Large intestine (tissue), 3 donors: Measurements from ENCODE around the gene SARS1. TPM values are rescaled to one million over a fixed set of nuclear protein-coding genes. Genes with fewer than 3 reads are reported as not detected.

ENCODE experiments used
- DNase-seq, 2 donors: peaks; one replicate each; pipeline versions ENCODE4 v3.0.0 to v3.0.0-alpha.2; 2013
- H3K27ac ChIP-seq: one replicate; pipeline ENCODE4 v1.5.1; 2013; ENCODE audit warnings: low read length
- H3K27me3 ChIP-seq: 2 replicates; pipeline ENCODE4 v1.6.1; 2013; ENCODE audit warnings: low read length; ENCODE audit not compliant: control insufficient read depth, insufficient read depth
- H3K36me3 ChIP-seq: 2 replicates; pipeline ENCODE4 v1.6.1; 2013; ENCODE audit warnings: low read length; ENCODE audit not compliant: control insufficient read depth, insufficient read depth
- H3K4me1 ChIP-seq: one replicate; pipeline ENCODE4 v1.6.1; 2013; ENCODE audit warnings: low read length; ENCODE audit not compliant: control insufficient read depth, insufficient read depth
- H3K4me3 ChIP-seq: one replicate; pipeline ENCODE4 v1.5.1; 2013; ENCODE audit warnings: low read length
- H3K9me3 ChIP-seq: one replicate; pipeline ENCODE4 v1.6.1; 2013; ENCODE audit warnings: mild to moderate bottlenecking, low read depth, low read length, moderate library complexity; ENCODE audit not compliant: control insufficient read depth
- WGBS: methylation state at CpG from one replicate; pipeline ENCODE4 v1.1.5; 2013; ENCODE audit warnings: low lambda C conversion rate; ENCODE audit not compliant: insufficient coverage; 5-methylcytosine and 5-hydroxymethylcytosine counted together
- polyA plus RNA-seq: library from polyadenylated mRNA; unstranded; fragments of 120-200 nt; gene quantifications from one replicate; pipeline ENCODE4 v1.2.1, GENCODE V29; 2013

The SARS1 gene
- polyA plus RNA-seq, 1 donor = 112 TPM

DNA sequence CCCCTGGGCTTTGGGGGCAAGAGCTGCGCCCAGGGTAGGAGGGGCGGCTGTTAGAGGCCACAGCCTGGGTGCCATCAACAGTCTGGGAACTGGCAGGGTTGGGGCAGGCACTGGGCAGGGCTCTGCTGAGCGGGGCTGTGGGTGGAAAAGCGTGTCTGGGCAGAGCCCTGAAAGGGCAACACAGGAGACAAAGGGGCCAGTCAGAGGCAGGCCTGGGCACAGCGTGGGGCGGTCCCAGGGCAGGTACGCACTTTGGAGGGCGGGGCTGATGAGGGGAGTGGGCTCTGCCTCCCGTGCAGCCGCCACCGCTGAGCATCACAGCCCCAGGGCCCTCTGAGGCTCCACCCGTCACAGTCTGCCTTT lies 49.5 kb downstream of the SARS1 start:
- Histone ChIP-seq H3K9me3 (no peaks in the 10 kb centered on the region), H3K36me3 (peaks cover 18% of the 10 kb centered on the region), H3K27me3 (no peaks in the 10 kb centered on the region), H3K27ac (no peak overlapping the region), H3K4me1 (no peaks in the 10 kb centered on the region), H3K4me3 (no peak overlapping the region)
- WGBS = no CpG with 5 or more reads among the region's 12 CpGs
- no peak for DNase-seq

DNA sequence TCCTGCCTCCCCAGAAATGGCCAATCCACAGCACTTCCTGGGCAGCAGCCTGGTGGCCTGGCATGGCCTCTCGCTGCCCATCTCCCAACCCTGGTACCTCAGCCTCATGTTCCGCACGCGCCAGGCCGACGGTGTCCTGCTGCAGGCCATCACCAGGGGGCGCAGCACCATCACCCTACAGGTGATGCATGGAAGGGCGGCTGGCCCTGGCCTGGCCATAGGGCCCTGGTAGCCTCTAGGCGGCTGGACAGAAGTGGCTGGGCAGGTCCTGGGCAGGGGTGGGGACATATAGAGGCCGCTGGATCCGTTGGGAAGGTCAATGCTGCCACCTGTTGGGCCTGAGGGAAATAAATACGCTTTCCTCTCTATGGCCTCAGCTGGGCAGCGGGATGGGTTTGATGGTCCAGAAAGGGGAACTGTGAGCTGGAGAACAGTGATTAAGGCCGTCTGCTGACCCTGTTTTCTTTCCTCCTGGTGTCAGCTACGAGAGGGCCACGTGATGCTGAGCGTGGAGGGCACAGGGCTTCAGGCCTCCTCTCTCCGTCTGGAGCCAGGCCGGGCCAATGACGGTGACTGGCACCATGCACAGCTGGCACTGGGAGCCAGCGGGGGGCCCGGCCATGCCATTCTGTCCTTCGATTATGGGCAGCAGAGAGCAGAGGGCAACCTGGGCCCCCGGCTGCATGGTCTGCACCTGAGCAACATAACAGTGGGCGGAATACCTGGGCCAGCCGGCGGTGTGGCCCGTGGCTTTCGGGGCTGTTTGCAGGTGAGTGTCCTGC lies 50.1 kb downstream of the SARS1 start:
- H3K4me1 ChIP-seq = no peaks in the 10 kb centered on the region
- peaks cover 22% of the 10 kb centered on the region for H3K36me3 ChIP-seq
- no peaks in the 10 kb centered on the region for H3K9me3 ChIP-seq
- WGBS = no CpG with 5 or more reads among the region's 29 CpGs
- peak; percentile 64 to 76 for DNase-seq
- no peak overlapping the region for H3K4me3 ChIP-seq
- no peaks in the 10 kb centered on the region for H3K27me3 ChIP-seq
- no peak overlapping the region for H3K27ac ChIP-seq

DNA sequence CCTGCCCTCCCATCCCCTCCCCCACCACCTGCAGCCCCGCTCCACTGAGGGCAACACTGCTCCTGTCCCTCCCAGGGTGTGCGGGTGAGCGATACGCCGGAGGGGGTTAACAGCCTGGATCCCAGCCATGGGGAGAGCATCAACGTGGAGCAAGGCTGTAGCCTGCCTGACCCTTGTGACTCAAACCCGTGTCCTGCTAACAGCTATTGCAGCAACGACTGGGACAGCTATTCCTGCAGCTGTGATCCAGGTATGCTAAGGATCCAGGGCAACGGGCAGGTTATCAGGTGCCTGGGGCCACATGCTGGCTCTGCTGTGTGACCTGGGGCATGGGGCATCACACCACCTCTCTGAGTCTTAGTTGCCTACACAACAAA lies 50.6 kb downstream of the SARS1 start:
- no CpG with 5 or more reads among the region's 9 CpGs for WGBS
- Histone ChIP-seq H3K4me3 (no peak overlapping the region), H3K4me1 (no peaks in the 10 kb centered on the region), H3K27me3 (no peaks in the 10 kb centered on the region), H3K27ac (no peak overlapping the region), H3K36me3 (peaks cover 23% of the 10 kb centered on the region), H3K9me3 (no peaks in the 10 kb centered on the region)
- no peak for DNase-seq

DNA sequence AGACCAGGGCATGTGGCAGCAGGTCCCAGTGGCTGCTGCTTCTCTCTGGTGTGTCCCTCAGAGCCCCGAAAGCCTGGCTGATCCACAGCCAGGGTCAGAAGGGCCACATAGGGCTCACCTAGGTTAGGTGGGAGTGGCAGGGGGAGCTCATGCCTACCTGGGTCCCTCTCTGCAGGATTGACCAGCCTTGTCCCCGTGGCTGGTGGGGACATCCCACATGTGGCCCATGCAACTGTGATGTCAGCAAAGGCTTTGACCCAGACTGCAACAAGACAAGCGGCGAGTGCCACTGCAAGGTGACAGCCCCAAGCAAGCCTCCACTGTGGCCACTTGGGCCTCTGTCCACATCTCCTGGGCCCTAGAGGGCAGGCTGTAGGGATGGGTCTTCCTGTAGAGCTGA lies 51.3 kb downstream of the SARS1 start:
- H3K4me3 ChIP-seq = no peak overlapping the region
- peaks cover 25% of the 10 kb centered on the region for H3K36me3 ChIP-seq
- H3K9me3 ChIP-seq = no peaks in the 10 kb centered on the region
- H3K27me3 ChIP-seq = no peaks in the 10 kb centered on the region
- no peaks in the 10 kb centered on the region for H3K4me1 ChIP-seq
- H3K27ac ChIP-seq = no peak overlapping the region
- no CpG with 5 or more reads among the region's 4 CpGs for WGBS
- DNase-seq = no peak

DNA sequence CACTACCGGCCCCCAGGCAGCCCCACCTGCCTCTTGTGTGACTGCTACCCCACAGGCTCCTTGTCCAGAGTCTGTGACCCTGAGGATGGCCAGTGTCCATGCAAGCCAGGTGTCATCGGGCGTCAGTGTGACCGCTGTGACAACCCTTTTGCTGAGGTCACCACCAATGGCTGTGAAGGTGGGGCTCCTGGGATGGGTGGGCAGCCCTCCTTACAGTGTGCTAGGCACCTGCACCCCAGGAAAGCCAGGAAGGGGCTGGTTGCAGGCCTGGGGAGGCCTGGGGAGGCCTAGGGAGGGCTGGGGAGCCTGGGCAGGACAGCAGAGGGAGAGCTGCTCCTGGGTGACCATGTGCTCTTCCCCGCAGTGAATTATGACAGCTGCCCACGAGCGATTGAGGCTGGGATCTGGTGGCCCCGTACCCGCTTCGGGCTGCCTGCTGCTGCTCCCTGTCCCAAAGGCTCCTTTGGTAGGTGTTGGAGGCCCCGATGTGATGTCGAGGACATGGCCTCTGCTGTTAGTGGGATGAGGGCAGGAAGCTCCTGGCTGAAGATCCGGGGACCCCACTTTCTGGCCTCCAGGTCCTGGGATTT lies 52.1 kb downstream of the SARS1 start:
- Histone ChIP-seq H3K27me3 (no peaks in the 10 kb centered on the region), H3K4me3 (no peak overlapping the region), H3K9me3 (no peaks in the 10 kb centered on the region), H3K27ac (no peak overlapping the region), H3K36me3 (peaks cover 29% of the 10 kb centered on the region), H3K4me1 (no peaks in the 10 kb centered on the region)
- WGBS = 100% methylated on average over 1 of the region's 13 CpGs
- no peak for DNase-seq

DNA sequence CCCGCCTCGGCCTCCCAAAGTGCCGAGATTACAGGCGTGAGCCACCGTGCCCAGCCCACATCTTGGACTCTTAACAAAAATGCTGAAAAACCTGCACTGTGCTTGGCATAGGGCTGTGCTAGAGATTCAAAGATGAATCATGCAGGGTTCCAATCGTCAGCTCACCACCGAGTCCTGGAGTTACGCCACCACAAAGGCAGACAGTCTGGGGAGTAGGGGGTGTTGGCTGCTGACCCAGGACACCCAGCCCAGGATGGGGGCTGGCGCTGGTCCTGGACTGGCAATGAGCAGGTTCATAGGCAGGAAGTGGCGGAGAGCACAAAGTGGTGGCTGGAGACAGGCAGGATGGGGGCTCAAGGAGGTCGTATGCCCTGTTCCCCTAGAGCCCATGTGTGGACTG lies 53.2 kb downstream of the SARS1 start:
- WGBS = no CpG with 5 or more reads among the region's 11 CpGs
- H3K27me3 ChIP-seq = no peaks in the 10 kb centered on the region
- H3K36me3 ChIP-seq = peaks cover 32% of the 10 kb centered on the region
- H3K27ac ChIP-seq = no peak overlapping the region
- H3K9me3 ChIP-seq = no peaks in the 10 kb centered on the region
- no peak for DNase-seq
- no peak overlapping the region for H3K4me3 ChIP-seq
- H3K4me1 ChIP-seq = no peaks in the 10 kb centered on the region

DNA sequence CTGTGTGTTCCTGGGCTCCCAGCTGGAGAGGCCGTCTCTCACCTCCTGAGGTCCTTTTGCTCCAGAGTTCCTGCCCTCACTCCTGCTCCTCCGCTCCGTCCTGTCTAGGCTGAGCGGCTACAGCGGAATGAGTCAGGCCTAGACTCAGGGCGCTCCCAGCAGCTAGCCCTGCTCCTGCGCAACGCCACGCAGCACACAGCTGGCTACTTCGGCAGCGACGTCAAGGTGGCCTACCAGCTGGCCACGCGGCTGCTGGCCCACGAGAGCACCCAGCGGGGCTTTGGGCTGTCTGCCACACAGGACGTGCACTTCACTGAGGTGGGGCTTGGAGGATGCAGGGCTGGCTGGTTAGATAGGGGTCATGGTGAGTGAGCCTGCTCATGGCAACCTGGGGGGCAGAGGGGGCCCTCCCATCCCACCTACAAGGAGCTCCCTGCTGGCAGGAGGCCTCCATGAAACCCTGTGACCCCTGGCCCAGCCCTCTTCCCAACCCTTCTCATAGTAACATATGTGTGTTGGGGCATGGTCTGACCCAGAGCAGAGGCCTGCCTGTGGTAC lies 54.1 kb downstream of the SARS1 start:
- H3K4me3 ChIP-seq = no peak overlapping the region
- peaks cover 35% of the 10 kb centered on the region for H3K36me3 ChIP-seq

DNA sequence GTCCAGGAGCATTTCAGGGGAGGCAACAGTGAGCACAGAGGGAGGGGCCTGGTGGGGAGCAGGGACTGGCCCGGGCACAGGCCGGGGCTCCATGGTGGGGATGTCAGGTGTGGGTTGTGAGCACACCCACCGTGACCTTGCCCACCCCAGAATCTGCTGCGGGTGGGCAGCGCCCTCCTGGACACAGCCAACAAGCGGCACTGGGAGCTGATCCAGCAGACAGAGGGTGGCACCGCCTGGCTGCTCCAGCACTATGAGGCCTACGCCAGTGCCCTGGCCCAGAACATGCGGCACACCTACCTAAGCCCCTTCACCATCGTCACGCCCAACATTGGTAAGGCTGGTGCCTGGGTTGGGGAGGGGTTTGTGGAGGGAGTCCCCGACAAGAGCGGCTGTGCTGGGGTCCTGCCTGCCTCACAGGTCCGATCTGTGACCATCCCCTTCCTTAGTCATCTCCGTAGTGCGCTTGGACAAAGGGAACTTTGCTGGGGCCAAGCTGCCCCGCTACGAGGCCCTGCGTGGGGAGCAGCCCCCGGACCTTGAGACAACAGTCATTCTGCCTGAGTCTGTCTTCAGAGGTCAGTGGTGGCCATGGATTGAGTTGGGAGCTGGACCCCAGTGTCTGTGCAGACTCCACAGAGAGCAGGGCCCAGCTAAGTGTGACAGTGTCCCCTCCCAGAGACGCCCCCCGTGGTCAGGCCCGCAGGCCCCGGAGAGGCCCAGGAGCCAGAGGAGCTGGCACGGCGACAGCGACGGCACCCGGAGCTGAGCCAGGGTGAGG lies 54.9 kb downstream of the SARS1 start:
- no peak for DNase-seq
- Histone ChIP-seq H3K9me3 (peaks cover 2% of the 10 kb centered on the region), H3K27ac (no peak overlapping the region), H3K27me3 (no peaks in the 10 kb centered on the region), H3K36me3 (peaks cover 35% of the 10 kb centered on the region), H3K4me3 (no peak overlapping the region), H3K4me1 (peaks cover 13% of the 10 kb centered on the region)
- WGBS = no CpG with 5 or more reads among the region's 29 CpGs

More for the DNA sequence above, 54.1 kb downstream of the SARS1 start:
- WGBS = no CpG with 5 or more reads among the region's 17 CpGs
- no peak overlapping the region for H3K27ac ChIP-seq
- no peak for DNase-seq
- peaks cover 5% of the 10 kb centered on the region for H3K4me1 ChIP-seq
- no peaks in the 10 kb centered on the region for H3K27me3 ChIP-seq
- H3K9me3 ChIP-seq = no peaks in the 10 kb centered on the region

DNA sequence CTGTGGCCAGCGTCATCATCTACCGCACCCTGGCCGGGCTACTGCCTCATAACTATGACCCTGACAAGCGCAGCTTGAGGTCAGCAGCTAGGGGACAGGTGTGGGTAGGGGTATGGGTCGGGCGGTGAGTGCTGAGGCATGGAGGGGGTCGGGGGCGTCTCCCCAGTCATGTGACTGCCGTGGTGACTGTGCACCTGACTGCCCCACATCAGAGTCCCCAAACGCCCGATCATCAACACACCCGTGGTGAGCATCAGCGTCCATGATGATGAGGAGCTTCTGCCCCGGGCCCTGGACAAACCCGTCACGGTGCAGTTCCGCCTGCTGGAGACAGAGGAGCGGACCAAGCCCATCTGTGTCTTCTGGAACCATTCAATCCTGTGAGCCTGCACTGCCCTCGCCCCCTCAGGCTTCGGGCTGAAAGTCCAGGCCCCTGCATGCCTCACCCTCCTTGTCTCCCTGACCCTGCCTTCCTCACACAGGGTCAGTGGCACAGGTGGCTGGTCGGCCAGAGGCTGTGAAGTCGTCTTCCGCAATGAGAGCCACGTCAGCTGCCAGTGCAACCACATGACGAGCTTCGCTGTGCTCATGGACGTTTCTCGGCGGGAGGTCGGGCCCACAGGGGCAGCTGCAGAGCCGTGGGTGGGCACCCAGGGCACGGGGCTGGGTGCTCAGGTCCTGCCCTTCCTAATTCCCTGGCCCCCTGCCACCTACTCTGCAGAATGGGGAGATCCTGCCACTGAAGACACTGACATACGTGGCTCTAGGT lies 55.7 kb downstream of the SARS1 start:
- H3K27ac ChIP-seq = no peak overlapping the region
- peaks cover 35% of the 10 kb centered on the region for H3K36me3 ChIP-seq
- no peak for DNase-seq
- peaks cover 21% of the 10 kb centered on the region for H3K4me1 ChIP-seq
- H3K27me3 ChIP-seq = no peaks in the 10 kb centered on the region
- H3K9me3 ChIP-seq = peaks cover 2% of the 10 kb centered on the region
- H3K4me3 ChIP-seq = no peak overlapping the region
- no CpG with 5 or more reads among the region's 33 CpGs for WGBS
